Naive thymus-derived CD8-positive, alpha-beta T cell (primary cell): Measurements from ENCODE around the gene SIK3. TPM values are rescaled to one million over a fixed set of nuclear protein-coding genes. Genes with fewer than 3 reads are reported as not detected.

Experiments
- ATAC-seq, 2 donors: fragments of 150-1000 bp; cut with Tn5 transposase in 1 of 2; sonication (Bioruptor Pico), chemical (Tn5 transposase) in 1 of 2; 1 replicate in 1 of 2; 2 replicates in 1 of 2; pipeline ENCODE4 v1.10.0; 2021; ENCODE audit warnings: mild to moderate bottlenecking in 2 of 2, moderate library complexity in 2 of 2
- POLR2A ChIA-PET: fragments of 350-600 bp; sonication (Branson Sonifier 250); formaldehyde crosslinking; loops from one replicate; lab custom pipeline; 2021; ENCODE audit warnings: antibody characterized with exemption; lab: Charles Lee
- DNase-seq, 10 donors: peaks; one replicate each; pipeline versions ENCODE4 v3.0.0 to v3.0.0-alpha.2; 2020 to 2022
- H3K27ac Mint-ChIP-seq, 10 donors: one replicate each; pipeline ENCODE4 v1.8.0; 2020 to 2022; ENCODE audit warnings: mild to moderate bottlenecking in 10 of 10, mixed read lengths in 10 of 10, moderate library complexity in 4 of 10, inconsistent platforms in 1 of 10
- H3K27me3 Mint-ChIP-seq, 5 donors: one replicate each; pipeline ENCODE4 v1.8.0; 2021 to 2022; ENCODE audit warnings: mixed read lengths in 5 of 5
- H3K36me3 Mint-ChIP-seq, 3 donors: one replicate each; pipeline ENCODE4 v1.8.0; 2020 to 2022; ENCODE audit warnings: mixed read lengths in 3 of 3, mild to moderate bottlenecking in 2 of 3, inconsistent platforms in 1 of 3
- H3K4me1 Mint-ChIP-seq, 4 donors: one replicate each; pipeline ENCODE4 v1.8.0; 2021 to 2022; ENCODE audit warnings: mixed read lengths in 4 of 4
- H3K4me3 Mint-ChIP-seq, 10 donors: one replicate each; pipeline ENCODE4 v1.8.0; 2020 to 2022; ENCODE audit warnings: mild to moderate bottlenecking in 10 of 10, mixed read lengths in 10 of 10, moderate library complexity in 6 of 10, inconsistent platforms in 1 of 10
- H3K9me3 Mint-ChIP-seq, 9 donors: one replicate each; pipeline ENCODE4 v1.8.0; 2020 to 2022; ENCODE audit warnings: mixed read lengths in 9 of 9, mild to moderate bottlenecking in 3 of 9, inconsistent platforms in 1 of 9, moderate library complexity in 1 of 9
- polyA plus RNA-seq, 3 donors: library from polyadenylated mRNA; unstranded; fragments of 300-500 nt; fragmentation: Illumina TruSeq; gene quantifications; one replicate each; pipeline ENCODE4 v1.2.3, GENCODE V29; 2021
- total RNA-seq, 8 experiments: library from RNA in 2 of 8; stranded (reverse) in 2 of 8; gene quantifications; one replicate each; pipeline ENCODE4 v1.2.3 and lab custom pipeline; 2021 to 2026

Gene SIK3
- total and polyA plus RNA-seq, 5 experiments from 2014 or later: 14.1 to 69.2 (median 16.2) TPM

DNA sequence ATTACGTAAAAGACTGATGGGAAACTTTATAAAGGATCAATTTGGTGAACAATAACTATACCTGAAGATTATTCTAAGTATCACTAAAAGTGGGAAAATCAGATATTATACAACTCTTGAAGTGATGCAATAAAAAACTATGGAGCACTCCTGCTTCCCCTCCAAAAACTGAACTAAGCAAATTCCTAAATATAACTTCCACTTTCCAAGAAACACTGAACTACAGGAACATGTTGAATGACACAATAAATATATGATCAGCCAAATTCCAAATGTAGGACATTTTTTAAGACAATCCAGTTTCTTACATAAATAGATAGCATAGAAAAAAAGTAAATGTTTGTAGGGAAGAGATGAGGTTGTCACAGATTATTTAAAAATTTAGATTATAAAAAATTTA, 158.7 kb downstream of the SIK3 start:
- ATAC-seq: no peak
- H3K27ac Mint-ChIP-seq: peak overlapping the region in 1 of 10 donors; percentile 75
- H3K4me3 Mint-ChIP-seq: no peak overlapping the region

DNA sequence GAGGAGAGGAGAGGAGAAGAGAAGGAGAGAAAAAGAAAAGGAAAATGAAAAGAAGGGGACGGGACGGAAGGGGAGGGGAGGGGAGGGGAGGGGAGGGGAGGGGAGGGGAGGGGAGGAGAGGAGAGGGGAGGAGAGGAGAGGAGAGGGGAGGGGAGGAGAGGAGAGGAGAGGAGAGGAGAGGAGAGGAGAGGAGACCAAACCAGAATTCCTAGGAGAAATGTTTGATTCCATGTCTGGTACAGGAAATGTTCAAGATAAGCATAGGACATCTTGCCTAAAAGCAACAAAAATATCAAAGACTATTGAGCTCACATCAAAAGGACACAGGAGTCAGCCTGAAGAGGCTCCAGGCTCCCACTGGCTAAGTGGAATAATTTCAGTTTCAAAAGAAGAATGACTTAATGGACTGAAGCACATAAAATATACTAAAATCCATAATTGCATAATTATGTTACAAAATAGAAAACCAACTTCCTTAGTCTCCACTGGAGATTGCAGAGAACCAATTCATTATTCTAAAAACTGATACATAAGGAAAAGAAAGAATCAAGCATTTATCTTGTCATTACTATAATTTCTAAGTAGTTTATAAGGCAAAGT, 159.7 kb downstream of the SIK3 start:
- DNase-seq (no peak), ATAC-seq (no peak)
- POLR2A ChIA-PET: no interaction called here
- no peaks in the 10 kb centered on the region for H3K27me3 Mint-ChIP-seq
- peak overlapping the region in 2 of 10 donors; percentile 19 to 67 for H3K27ac Mint-ChIP-seq
- H3K9me3 Mint-ChIP-seq: peaks cover 0 to 4% (median 0%) of the 10 kb centered on the region in 9 donors
- H3K4me3 Mint-ChIP-seq: no peak overlapping the region
- peaks cover 9 to 20% (median 12%) of the 10 kb centered on the region in 3 donors for H3K36me3 Mint-ChIP-seq
- H3K4me1 Mint-ChIP-seq: peaks cover 4 to 10% (median 9%) of the 10 kb centered on the region in 4 donors

More for the DNA sequence above, 158.7 kb downstream of the SIK3 start:
- POLR2A ChIA-PET: no interaction called here
- no peaks in the 10 kb centered on the region for H3K27me3 Mint-ChIP-seq
- DNase-seq: no peak
- H3K36me3 Mint-ChIP-seq: peaks cover 9 to 19% (median 12%) of the 10 kb centered on the region in 3 donors
- no peaks in the 10 kb centered on the region for H3K9me3 Mint-ChIP-seq
- H3K4me1 Mint-ChIP-seq: peaks cover 0 to 4% (median 1%) of the 10 kb centered on the region in 4 donors

DNA sequence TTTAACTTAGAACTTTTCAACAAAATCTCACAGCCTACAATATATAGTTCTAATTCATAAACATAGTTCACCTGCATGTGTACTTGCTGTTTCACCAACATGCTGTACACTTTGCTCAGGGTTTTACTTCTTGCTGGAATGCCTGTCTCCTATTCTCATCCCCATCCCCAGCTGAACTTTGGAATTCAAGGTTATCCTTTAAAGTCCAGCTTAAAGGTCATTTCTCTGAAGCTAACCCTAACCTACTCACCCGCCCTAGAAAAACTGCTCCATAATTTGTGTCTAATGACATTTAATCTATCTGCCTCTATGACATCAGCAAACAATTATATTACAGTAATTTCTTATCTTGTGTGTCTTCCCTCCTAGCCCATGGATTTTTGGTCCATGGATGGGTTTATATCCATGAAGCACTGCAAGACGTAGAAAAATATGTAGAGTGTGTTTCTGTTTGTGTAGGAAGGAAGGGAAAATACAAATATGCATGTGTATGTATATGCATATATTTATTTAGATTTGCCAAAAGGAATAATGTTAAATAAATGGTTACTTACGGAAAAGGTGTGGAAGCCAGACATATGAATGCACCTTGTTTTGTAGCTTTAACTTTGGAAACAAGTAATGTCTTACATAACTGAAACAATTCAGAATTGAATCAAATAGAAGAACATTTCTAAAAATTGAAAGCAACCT, 161.3 kb downstream of the SIK3 start:
- peaks cover 9 to 16% (median 12%) of the 10 kb centered on the region in 3 donors for H3K36me3 Mint-ChIP-seq
- DNase-seq: no peak
- peaks cover 12 to 27% (median 21%) of the 10 kb centered on the region in 4 donors for H3K4me1 Mint-ChIP-seq
- POLR2A ChIA-PET: no interaction called here
- peaks cover 0 to 6% (median 0%) of the 10 kb centered on the region in 9 donors for H3K9me3 Mint-ChIP-seq
- no peak overlapping the region for H3K4me3 Mint-ChIP-seq
- H3K27ac Mint-ChIP-seq: peak overlapping the region in 6 of 10 donors; percentile 6 to 49 (median 31)
- H3K27me3 Mint-ChIP-seq: no peaks in the 10 kb centered on the region
- ATAC-seq: no peak

DNA sequence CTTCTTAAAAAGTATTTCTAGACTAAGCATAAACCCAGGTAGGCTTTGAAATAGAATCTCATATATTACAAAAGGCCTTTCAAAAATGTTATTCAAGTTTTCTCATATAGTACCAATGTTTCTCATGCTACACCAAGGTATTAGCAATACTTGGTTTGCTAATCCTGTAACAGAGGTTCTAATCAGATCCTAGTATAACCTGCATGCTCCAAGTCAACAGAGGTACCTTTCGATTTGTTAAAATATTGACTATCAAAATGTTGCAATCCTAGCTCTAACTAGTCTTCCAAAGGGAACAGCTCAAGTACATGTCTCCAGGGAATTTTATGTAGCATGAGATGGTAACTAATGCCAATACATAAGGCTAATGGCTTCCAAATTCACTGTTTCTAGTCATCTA, 162.7 kb downstream of the SIK3 start:
- H3K4me3 Mint-ChIP-seq: no peak overlapping the region
- no peaks in the 10 kb centered on the region for H3K27me3 Mint-ChIP-seq
- peak overlapping the region in 2 of 10 donors; percentile 9 to 49 for H3K27ac Mint-ChIP-seq
- peaks cover 9 to 13% (median 12%) of the 10 kb centered on the region in 3 donors for H3K36me3 Mint-ChIP-seq
- POLR2A ChIA-PET: no interaction called here
- peaks cover 21 to 40% (median 34%) of the 10 kb centered on the region in 4 donors for H3K4me1 Mint-ChIP-seq
- H3K9me3 Mint-ChIP-seq: peaks cover 0 to 6% (median 0%) of the 10 kb centered on the region in 9 donors
- ATAC-seq (no peak), DNase-seq (no peak)

DNA sequence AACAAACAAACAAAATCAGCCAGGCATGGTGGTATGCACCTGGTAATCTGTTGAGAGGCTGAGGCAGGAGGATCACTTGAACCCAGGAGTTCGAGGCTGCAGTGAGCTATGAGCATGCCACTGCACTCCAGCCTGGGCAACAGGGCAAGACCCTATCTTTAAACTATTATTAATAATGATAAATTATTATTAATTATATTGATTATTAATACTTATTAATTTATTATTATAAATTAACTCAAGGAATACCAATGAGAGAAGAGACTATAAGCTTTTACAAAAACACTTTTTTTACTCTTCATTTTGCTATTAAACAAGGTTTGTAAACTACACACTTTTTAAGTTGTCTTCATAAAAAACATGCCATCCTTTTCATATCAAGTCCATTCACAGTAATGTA, 163.1 kb downstream of the SIK3 start:
- DNase-seq (no peak), ATAC-seq (no peak)
- POLR2A ChIA-PET: no interaction called here
- Mint-ChIP-seq H3K27me3 (no peaks in the 10 kb centered on the region), H3K36me3 (peaks cover 9 to 12% (median 11%) of the 10 kb centered on the region in 3 donors), H3K4me1 (peaks cover 26 to 45% (median 38%) of the 10 kb centered on the region in 4 donors), H3K27ac (peak overlapping the region in 1 of 10 donors; percentile 4), H3K4me3 (no peak overlapping the region), H3K9me3 (peaks cover 0 to 6% (median 0%) of the 10 kb centered on the region in 9 donors)

DNA sequence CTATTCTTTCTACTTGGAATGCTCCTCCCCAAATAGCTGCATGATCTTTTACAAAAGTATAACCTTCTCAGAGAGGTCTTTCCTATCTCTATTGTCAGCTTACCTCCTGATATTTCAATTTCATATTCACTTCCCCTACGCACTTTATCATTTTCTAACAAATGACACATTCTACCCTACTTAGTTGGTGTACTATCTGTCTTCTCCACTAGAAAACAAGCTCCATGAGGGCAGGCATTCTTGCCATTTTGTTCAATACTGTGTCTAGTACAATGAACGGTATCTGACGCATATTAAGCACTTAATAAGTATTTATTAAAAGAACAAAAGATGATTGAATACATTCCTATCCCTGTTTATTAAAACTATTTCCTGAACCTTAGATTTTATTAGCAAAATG, 164.3 kb downstream of the SIK3 start:
- Mint-ChIP-seq H3K9me3 (peaks cover 0 to 6% (median 0%) of the 10 kb centered on the region in 9 donors), H3K4me1 (peaks cover 31 to 54% (median 48%) of the 10 kb centered on the region in 4 donors), H3K27ac (peak overlapping the region; percentile 90 to 99 (median 96)), H3K4me3 (peak overlapping the region in 1 of 10 donors; percentile 3), H3K36me3 (peaks cover 8 to 11% (median 9%) of the 10 kb centered on the region in 3 donors), H3K27me3 (no peaks in the 10 kb centered on the region)
- DNase-seq (no peak), ATAC-seq (no peak)
- POLR2A ChIA-PET: interaction anchor here (1.2 to 1.4 kb wide), 2 partner anchors 11 to 163 kb away, joined by 3 read pairs; no protein-coding TSS in a partner anchor

DNA sequence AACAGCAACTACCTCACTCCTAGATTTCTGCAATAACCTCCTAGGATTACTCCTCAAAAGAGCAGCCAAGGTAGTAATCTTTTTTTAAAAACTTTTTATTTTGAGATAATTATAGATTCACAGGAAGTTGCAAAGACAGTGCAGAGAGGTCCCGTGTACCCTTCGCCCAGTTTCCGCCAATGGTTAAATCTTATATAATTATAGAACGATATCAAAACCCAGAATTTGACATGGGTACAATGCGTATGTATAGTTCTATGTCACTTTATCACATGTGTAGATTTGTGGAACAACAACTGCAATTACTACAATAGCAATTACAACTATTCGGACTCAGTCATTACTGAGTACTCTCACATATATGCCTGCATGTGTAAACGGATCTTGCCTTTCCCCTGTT, 166.0 kb downstream of the SIK3 start:
- Mint-ChIP-seq H3K4me1 (peaks cover 42 to 72% (median 66%) of the 10 kb centered on the region in 4 donors), H3K4me3 (peak overlapping the region; percentile 58 to 85 (median 74)), H3K9me3 (peaks cover 0 to 6% (median 0%) of the 10 kb centered on the region in 9 donors), H3K27ac (peak overlapping the region; percentile 90 to 99 (median 97)), H3K27me3 (no peaks in the 10 kb centered on the region), H3K36me3 (peaks cover 8 to 11% (median 9%) of the 10 kb centered on the region in 3 donors)
- POLR2A ChIA-PET: interaction anchor here (0.7 to 1.0 kb wide), 3 partner anchors 101 to 166 kb away, joined by 3 to 6 read pairs (median 3); partner anchors contain the start of gene SIK3
- DNase-seq (peak in 3 of 10 donors; percentile 24 to 53 (median 49)), ATAC-seq (peak; percentile 3 to 51)

DNA sequence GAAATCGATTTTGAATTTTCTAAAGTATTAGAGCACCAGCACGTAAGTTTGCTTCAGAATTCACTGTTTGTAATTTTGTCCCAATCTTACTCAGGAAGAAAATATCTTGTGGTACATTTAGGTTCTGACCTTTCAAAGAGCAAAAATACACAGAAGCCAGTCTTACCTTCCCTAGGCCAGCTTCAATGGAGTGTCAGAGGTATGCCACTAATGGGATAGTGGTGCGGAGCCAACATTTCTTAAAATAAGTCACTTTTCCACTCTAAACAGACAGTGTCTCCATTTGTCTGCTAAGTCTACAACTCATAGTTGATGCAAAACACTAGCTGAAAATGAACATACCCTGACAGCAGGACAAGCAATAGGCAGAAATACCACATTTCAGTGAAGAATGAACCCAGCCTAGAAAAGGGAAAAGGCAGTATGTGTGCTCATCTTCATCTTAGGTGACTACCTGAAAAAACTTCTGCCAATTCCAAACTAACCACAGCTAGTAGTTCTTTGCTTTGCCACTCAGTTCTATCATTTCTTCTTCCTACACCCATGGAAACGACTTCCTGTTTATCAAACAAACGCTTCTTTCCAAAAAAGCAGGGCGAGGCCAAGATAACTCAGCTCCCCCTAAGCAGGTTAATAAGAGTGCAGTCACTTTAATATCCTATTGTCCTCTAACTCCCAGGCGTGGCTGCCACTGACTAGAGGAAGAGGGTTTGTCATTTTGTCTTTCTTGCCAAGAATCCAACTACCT, 166.8 kb downstream of the SIK3 start:
- peaks cover 0 to 6% (median 0%) of the 10 kb centered on the region in 9 donors for H3K9me3 Mint-ChIP-seq
- H3K27me3 Mint-ChIP-seq: no peaks in the 10 kb centered on the region
- peak overlapping the region; percentile 63 to 85 (median 74) for H3K4me3 Mint-ChIP-seq
- DNase-seq (peak in 8 of 10 donors; percentile 26 to 78 (median 60)), ATAC-seq (peak; percentile 61 to 68)
- peak overlapping the region; percentile 90 to 99 (median 97) for H3K27ac Mint-ChIP-seq
- peaks cover 2 to 8% (median 3%) of the 10 kb centered on the region in 3 donors for H3K36me3 Mint-ChIP-seq
- POLR2A ChIA-PET: interaction anchor here (0.8 to 1.0 kb wide), 2 partner anchors 166 to 167 kb away, joined by 3 to 6 read pairs; partner anchors contain the start of gene SIK3
- H3K4me1 Mint-ChIP-seq: peaks cover 45 to 79% (median 68%) of the 10 kb centered on the region in 4 donors

DNA sequence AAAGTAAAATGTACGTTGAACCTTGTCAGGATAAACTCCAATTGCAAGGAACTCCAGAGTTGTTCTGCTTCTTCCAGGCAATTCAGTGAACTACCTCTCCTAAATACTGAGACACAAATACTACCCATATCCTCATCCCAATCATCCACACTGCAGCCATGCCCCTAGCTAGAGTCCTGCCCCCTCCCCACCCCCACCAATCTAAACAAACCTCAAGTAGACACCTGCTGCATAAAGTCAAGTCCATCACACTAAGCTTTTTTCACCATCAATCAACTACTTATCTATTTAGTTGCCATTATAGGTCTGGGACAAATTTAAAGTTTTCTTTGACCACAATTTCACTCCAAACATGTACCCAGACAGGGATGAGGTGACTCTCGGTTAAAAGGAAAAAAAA, 167.6 kb downstream of the SIK3 start:
- peaks cover 0 to 7% (median 5%) of the 10 kb centered on the region in 3 donors for H3K36me3 Mint-ChIP-seq
- no peaks in the 10 kb centered on the region for H3K27me3 Mint-ChIP-seq
- peak overlapping the region; percentile 63 to 85 (median 74) for H3K4me3 Mint-ChIP-seq
- H3K27ac Mint-ChIP-seq: peak overlapping the region; percentile 90 to 99 (median 97)
- POLR2A ChIA-PET: interaction anchor here (0.7 to 2.3 kb wide), 7 partner anchors 9 to 169 kb away, joined by 3 to 6 read pairs (median 4); no protein-coding TSS in a partner anchor
- no peak for DNase-seq
- ATAC-seq: no peak
- peaks cover 0 to 6% (median 0%) of the 10 kb centered on the region in 9 donors for H3K9me3 Mint-ChIP-seq
- peaks cover 45 to 86% (median 68%) of the 10 kb centered on the region in 4 donors for H3K4me1 Mint-ChIP-seq

DNA sequence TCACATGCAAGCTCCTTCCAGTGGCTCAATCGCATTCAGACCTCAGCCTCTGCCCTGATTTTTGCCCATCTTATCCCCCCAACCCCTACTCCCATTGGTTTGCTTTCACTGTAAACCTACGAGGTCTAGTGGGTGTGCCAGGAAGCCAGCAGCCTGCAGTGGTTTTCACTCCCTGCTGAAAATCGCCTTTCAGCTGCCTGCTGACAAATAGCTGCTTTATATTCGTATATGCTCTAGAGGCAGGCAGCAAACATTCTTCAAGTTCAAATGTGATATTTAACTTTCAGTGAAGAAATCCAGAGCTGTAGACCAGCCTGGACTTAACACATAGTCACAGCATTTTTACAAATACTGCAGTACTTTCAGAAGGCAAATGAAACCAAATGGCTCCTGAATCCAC, 168.1 kb downstream of the SIK3 start:
- Mint-ChIP-seq H3K9me3 (peaks cover 0 to 6% (median 0%) of the 10 kb centered on the region in 9 donors), H3K36me3 (peaks cover 0 to 7% (median 5%) of the 10 kb centered on the region in 3 donors), H3K27ac (peak overlapping the region; percentile 90 to 99 (median 97)), H3K27me3 (no peaks in the 10 kb centered on the region), H3K4me3 (peak overlapping the region; percentile 63 to 85 (median 74)), H3K4me1 (peaks cover 45 to 90% (median 70%) of the 10 kb centered on the region in 4 donors)
- POLR2A ChIA-PET: interaction anchor here (0.6 to 2.3 kb wide), 10 partner anchors 8 to 294 kb away, joined by 3 to 9 read pairs (median 4); partner anchors contain the start of gene SIK3
- ATAC-seq: peak; percentile 33 to 43
- DNase-seq: peak in 9 of 10 donors; percentile 19 to 68 (median 42)

DNA sequence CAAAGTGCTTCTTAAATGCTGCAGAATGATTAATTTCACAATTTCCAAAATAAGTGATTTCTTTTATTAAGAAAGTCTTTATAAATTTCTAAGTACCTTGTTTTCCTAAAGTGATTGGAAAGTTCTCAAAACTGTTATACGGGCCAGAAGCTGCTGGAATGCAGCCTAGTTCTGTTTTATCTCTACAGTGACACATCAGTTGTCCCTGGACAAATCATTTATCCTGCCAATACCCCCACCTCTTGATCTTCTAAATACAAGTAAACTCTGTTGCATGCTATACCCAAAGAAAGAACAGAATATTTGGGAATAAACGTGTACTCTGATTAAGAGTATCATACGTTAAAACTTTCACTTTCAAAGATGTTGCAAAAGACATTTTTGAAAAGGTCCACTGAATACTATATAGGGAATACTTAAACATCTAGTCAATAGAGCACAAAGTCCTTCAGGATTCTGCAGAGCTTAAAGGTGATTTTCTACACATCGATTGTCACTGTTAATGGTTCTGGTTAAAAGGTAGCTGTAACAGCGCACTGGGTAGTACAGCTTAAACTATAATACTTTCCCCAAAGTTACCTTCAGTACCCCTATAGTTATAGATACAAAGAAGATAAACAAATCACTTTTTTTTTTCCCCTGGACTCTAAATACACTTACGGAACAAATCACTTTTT, 168.7 kb downstream of the SIK3 start:
- ATAC-seq: no peak
- DNase-seq: no peak
- Mint-ChIP-seq H3K4me1 (peaks cover 51 to 97% (median 77%) of the 10 kb centered on the region in 4 donors), H3K4me3 (peak overlapping the region; percentile 63 to 85 (median 74)), H3K27ac (peak overlapping the region; percentile 90 to 99 (median 97)), H3K9me3 (peaks cover 0 to 6% (median 0%) of the 10 kb centered on the region in 9 donors), H3K27me3 (no peaks in the 10 kb centered on the region), H3K36me3 (peaks cover 0 to 10% (median 9%) of the 10 kb centered on the region in 3 donors)
- POLR2A ChIA-PET: interaction anchor here (0.6 to 2.3 kb wide), 11 partner anchors 8 to 295 kb away, joined by 3 to 9 read pairs (median 3); partner anchors contain the start of gene SIK3
